HepG2 (cell line): ENCODE measurements around the gene EPHA10.

ENCODE experiments used
- CTCF ChIP-seq: sonication (generic); formaldehyde crosslinking; IDR thresholded peaks from 2 replicates; pipeline ENCODE4 v1.5.0; 2020; ENCODE audit warnings: mild to moderate bottlenecking, missing genetic modification reagents, moderate library complexity
- EP300 ChIP-seq, 3 experiments: sonication (generic) in 1 of 3; formaldehyde crosslinking in 1 of 3; IDR thresholded peaks; 2 replicates each; pipeline versions ENCODE4 v1.5.1 to v1.6.1; 2011 to 2020; ENCODE audit warnings: low read depth in 2 of 3, low read length in 2 of 3, borderline replicate concordance in 1 of 3, improper control_type of control experiment in 1 of 3, mild to moderate bottlenecking in 1 of 3, missing genetic modification reagents in 1 of 3, moderate library complexity in 1 of 3
- HDAC6 ChIP-seq: fragments of 200-600 bp; sonication (generic); IDR thresholded peaks from 2 replicates; pipeline ENCODE4 v1.7.0; 2017; ENCODE audit warnings: mild to moderate bottlenecking, antibody characterized with exemption, low read length, low read depth
- RXRA ChIP-seq: sonication (generic); formaldehyde crosslinking; IDR thresholded peaks from 2 replicates; pipeline ENCODE4 v1.5.1; 2020; ENCODE audit warnings: missing genetic modification reagents
- TMF1 ChIP-seq: sonication (generic); formaldehyde crosslinking; IDR thresholded peaks from 2 replicates; pipeline ENCODE4 v1.8.1; 2022; ENCODE audit warnings: low read depth, missing genetic modification reagents
- ZC3H4 ChIP-seq: sonication (generic); formaldehyde crosslinking; IDR thresholded peaks from 2 replicates; pipeline ENCODE4 v1.4.0; 2020; ENCODE audit warnings: missing genetic modification reagents, borderline replicate concordance
- ZNF280B ChIP-seq: sonication (generic); formaldehyde crosslinking; IDR thresholded peaks from 2 replicates; pipeline ENCODE4 v1.5.0; 2020; ENCODE audit warnings: missing genetic modification reagents, mild to moderate bottlenecking, borderline replicate concordance

- TF ChIP-seq ZC3H4 (CRISPR knock-in tag) (no peak), ZNF280B (CRISPR knock-in tag) (no peak), TMF1 (CRISPR knock-in tag) (no peak), EP300 (IDR thresholded peaks at IDR 0.05; ENCODE audit: low read depth in 2 of 2, low read length in 2 of 2) (no peak), EP300 (CRISPR knock-in tag; IDR thresholded peaks at IDR 0.05; ENCODE audit: borderline replicate concordance) (no peak), RXRA (CRISPR knock-in tag) (no peak), HDAC6 (no peak), CTCF (no peak)
Measured at GRCh38 chr1:37680933-37681332, 84.0 kb downstream of the EPHA10 start.
